G401.6 (cell line): Measurements from ENCODE around the gene SEMA3B.

Experiments
- FAIRE-seq: peaks from 2 replicates; lab custom pipeline; 2012; peaks lifted over from hg19 to GRCh38; lab: Jason Lieb, UNC

The SEMA3B gene

GRCh38 chr3:50319181-50319893 is 50.4 kb downstream of the SEMA3B start:
- no peak for FAIRE-seq

DNA sequence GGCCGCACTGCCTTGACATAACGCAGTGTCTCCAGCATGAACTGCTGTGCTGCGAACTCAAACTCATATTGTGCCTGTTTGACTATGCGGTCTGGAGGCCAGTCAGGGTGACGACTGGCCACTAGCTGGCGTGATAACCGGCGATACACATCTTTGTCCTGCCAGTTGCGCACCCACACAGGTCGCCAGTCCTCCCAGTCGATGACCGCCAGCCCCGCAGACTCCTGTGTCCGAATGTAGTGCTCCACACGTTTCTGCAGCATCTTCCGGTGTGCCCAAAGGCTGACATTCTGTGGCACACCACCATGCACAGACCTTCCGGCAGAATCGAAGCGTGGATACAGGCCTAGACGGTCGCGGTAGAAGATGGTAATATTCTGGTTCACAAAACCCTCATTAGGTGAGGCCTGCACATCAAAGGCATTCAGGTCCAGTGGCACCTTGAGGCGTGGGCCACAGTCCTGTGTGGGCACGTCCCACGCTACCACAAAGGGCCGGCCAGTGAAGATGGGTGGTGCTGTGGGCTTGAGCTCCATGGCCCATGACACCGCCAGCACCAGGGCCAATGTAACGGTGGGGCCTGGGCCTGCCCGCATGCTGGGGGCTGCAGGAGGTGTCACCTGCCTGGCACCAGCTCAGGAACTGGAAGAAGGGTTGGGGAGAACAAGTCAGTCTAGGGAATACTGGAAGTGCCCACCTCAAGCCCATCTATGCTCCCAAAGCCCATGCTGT is 51.1 kb downstream of the SEMA3B start:
- no peak for FAIRE-seq

- no peak for FAIRE-seq
Measured at GRCh38 chr3:50320853-50321335, 51.9 kb downstream of the SEMA3B start.

- no peak for FAIRE-seq
Measured at GRCh38 chr3:50321336-50322114, 52.6 kb downstream of the SEMA3B start.

- no peak for FAIRE-seq
Measured at GRCh38 chr3:50322115-50322385, 53.1 kb downstream of the SEMA3B start.

DNA sequence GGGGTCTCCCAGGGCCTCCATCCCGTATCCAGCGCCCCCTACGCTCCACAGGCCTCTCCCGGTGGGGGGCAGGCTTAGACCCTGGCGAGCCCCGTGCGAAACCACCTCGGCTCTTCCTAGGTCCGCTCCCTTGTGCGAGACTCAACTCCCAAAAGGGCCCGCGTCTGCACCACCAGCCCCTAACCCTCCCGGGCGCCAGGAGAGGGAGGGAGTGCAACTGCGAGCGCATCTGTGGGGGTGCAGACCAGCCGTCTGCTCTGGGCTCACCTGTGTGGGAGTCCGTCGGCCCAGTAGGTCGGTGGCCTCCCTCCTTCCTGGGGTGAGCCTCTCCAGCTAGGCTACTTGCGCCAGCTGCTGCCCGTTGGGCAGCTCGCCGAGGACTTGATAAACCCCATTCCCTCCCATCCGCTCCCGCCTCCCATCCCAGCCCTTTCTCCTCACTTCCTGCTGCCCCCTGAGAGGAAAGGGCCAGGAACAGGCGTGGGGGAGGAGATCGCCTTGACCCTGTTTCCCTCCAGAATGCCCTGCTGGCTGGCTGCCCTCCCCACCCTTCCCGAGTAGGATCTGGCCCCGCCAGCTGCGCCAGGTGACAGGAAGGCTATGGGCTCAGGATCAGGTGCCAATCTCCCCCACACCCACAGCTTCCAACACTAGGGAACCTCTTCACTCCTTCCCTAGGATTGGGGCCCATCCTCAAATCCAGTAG is 53.6 kb downstream of the SEMA3B start, which contains the start of gene HYAL2:
Gene HYAL2 (minus strand): TSS at position 360 of the 706 bp plus-strand sequence. CDS start 2,256 bp downstream, outside the sequence.
- no peak for FAIRE-seq

GRCh38 chr3:50323092-50323600 is 54.2 kb downstream of the SEMA3B start:
- FAIRE-seq = no peak

DNA sequence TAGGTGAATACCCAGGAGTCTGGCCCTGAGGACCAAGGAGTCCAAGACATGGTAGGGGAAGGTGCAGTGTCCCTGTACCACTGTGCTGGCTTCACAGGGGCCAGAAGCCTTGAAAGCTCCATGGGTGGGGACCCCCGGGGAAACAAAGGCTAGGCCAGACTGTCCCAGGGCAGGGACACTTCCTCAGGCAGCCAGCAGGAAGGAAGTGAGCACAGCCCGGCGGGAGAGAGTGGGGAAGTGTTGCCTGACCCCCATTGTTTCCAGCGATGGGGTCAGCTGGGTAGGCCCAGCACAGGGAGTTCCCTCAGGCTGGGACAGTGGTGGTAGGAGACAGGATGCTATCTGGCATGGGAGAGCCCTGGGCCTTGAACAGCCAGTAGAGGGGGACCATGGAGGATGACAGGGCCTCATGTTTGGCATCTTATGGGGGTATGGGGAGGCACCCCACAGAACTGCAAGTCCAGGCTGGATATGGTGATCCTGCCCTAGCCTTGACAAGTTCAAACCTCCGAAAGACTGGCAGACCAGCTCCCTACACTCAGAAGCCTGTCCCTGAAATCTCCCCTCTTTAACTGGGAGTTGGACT is 54.8 kb downstream of the SEMA3B start:
- no peak for FAIRE-seq

DNA sequence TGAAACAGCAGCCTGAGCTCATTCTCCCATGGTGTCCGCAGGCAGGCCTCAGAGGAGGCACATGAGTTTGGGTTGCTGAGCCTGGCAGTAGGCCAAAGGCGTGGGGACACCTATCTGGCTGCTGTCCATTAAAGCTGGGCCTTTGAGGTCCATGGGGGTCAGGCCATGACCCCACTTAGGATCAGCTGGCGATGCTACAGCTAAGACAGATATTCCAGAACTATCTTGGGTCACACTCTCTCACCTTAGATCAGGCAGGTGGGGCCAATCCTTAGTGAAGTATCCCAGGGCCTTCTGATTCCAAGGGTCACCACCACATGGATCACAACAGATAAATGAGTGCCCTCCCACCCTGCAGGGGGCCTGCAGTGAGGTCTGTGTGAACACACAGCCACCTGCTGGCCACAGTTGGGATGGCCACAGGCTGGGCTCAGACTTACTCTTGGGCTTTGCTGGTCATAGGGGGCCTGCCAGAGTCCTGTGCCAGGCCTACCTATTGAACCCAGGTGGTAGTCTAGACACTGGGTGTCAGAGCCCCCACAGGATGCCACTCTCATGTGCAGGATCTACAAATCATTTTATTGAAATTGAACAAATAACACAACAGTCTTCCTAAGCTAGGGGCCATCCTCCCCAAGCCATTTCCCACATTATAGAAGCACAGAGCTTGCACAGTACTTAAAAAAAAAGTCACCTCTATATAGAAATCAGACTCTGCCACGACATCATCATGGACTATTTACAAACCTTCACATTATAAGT is 55.6 kb downstream of the SEMA3B start:
- no peak for FAIRE-seq

DNA sequence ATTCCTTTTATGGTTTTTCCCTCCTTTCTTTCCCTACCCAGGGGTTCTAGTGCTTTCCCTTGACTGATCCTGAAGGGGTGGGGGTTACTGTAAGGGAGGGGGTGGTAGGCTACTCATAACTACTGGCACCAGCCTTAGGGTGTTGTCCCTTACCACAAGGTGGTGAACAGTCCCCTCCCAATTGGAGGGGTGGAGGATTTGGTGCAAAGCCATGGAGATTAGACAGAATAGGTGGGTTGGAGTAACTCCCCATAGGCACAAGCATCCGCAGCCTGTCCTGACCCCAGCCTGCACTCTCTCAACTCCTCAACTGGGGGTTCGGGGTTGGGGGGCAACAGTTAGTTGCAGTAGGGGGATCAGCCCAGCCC is 56.1 kb downstream of the SEMA3B start:
- no peak for FAIRE-seq

DNA sequence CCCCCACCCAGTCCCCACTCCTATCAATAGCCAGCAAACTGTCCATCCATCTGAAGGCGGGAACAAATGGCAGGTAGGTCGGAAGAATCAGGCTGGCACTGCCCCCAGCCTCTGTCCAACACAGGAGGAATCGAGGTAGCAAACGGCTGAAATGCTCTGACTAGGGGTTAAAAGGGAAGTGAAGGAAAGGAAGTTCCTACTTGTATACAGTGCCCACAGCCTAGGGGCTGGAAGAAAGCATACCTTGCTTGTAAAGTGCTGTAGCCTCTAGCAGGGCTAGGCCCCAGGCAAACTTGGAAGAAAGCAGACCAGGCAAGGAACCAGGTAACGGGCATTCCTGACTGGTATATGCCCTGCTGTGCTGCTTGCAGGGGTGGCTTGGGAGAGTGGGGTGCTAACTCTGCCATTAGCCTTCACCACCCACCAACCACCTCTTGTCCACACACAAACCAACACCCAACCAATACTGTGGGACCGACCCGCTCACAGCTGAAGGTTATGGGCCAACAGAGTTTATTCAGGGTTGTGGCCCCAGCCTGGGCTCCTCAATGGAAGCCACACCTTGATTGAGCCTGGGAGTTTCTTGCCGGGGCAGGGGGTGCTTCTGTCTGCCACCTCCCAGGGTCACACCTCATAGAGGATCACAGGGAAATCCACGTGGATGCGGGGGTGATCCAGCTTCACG is 56.7 kb downstream of the SEMA3B start:
- FAIRE-seq = no peak

DNA sequence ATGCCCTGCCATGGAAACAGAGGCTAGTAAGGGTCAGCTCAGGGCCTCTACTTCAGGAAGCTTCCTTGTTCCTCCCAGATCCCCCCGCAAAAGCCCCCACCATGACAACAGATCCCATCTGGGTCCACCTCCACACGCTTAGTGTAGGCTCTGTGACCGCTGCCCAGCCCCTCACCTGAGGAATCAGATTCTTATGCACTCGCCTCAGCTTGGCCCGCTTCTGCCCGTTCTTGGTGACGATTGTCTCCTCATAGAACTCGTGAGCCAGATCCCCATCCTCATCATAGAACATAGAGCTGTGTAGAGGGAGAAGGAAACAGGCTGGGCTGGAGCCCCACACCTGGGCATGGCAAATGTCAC is 57.2 kb downstream of the SEMA3B start:
- no peak for FAIRE-seq

- FAIRE-seq = no peak
Measured at GRCh38 chr3:50327129-50327528, 58.2 kb downstream of the SEMA3B start.
